ENCODE results near the gene DDR2.

Gene DDR2

DNA sequence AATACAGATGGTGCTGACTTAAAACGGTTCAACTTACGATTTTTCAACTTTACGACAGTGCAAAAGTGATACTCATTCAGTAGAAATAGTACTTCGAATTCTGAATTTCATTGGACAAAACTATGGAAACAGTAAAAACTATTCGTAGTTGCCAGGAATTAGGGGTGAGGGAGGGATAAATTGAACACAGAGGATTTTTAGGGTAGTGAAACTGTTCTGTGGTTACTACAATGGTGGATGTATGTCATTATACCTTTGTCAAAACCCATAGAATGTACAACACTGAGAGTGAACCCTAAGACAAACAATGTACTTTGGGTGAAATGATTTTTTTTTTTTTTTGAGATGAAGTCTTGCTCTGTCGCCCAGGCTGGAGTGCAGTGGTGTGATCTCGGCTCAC lies 7.5 kb downstream of the DDR2 start:
- DNase-seq (ENCODE audit: low read depth), result no peak
- H3K4me3 ChIP-seq (ENCODE audit: control insufficient read depth, low read depth, low read length), result no peak overlapping the region
- TF ChIP-seq, protein P1, sequence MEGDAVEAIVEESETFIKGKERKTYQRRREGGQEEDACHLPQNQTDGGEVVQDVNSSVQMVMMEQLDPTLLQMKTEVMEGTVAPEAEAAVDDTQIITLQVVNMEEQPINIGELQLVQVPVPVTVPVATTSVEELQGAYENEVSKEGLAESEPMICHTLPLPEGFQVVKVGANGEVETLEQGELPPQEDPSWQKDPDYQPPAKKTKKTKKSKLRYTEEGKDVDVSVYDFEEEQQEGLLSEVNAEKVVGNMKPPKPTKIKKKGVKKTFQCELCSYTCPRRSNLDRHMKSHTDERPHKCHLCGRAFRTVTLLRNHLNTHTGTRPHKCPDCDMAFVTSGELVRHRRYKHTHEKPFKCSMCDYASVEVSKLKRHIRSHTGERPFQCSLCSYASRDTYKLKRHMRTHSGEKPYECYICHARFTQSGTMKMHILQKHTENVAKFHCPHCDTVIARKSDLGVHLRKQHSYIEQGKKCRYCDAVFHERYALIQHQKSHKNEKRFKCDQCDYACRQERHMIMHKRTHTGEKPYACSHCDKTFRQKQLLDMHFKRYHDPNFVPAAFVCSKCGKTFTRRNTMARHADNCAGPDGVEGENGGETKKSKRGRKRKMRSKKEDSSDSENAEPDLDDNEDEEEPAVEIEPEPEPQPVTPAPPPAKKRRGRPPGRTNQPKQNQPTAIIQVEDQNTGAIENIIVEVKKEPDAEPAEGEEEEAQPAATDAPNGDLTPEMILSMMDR (conservative IDR thresholded peaks at IDR 0.05; ENCODE audit: control insufficient read depth, insufficient read depth, low read depth, low read length), result no peak

DNA sequence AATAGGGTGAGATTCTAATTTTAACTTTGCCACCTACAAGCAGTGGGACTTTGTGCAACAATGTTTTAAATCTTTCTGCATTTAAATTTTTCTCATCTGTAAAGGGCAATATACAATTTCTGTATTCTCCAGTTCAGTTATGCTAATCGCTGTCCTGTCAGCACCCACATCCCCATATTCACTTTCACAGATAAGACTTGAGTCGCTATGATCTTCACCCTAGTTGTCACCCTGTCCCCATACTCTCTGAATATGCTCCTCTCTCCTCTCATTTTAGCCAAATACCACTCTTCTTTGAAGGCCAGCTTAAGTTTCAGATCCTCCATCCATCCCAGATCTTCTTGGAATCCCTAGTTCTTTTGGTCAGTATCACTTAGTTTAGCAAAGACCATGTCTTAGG lies 8.8 kb downstream of the DDR2 start:
- TF ChIP-seq, protein P1 (conservative IDR thresholded peaks at IDR 0.05; ENCODE audit: control insufficient read depth, insufficient read depth, low read depth, low read length), result no peak
- no peak for DNase-seq (ENCODE audit: low read depth)
- H3K4me3 ChIP-seq (ENCODE audit: control insufficient read depth, low read depth, low read length), result no peak overlapping the region

DNA sequence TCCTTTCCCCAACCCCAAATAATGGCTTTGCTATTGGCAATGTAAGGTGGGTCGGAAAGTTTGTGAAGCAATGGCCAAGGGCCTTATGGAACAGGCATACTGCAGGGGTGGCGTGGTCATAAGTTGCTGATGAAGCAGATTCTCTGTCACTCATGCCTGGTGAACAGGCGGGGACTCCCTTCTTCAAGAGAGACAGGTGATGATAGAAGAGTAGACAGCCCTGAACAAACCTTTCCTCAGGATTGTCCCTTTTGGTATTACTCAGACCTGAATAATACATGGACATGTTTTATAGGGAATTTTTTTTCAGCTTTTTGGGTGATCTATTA lies 12.7 kb downstream of the DDR2 start:
- no peak overlapping the region for H3K4me3 ChIP-seq (ENCODE audit: control insufficient read depth, low read depth, low read length)
- TF ChIP-seq, protein P1 (conservative IDR thresholded peaks at IDR 0.05; ENCODE audit: control insufficient read depth, insufficient read depth, low read depth, low read length), result no peak
- no peak for DNase-seq (ENCODE audit: low read depth)

DNA sequence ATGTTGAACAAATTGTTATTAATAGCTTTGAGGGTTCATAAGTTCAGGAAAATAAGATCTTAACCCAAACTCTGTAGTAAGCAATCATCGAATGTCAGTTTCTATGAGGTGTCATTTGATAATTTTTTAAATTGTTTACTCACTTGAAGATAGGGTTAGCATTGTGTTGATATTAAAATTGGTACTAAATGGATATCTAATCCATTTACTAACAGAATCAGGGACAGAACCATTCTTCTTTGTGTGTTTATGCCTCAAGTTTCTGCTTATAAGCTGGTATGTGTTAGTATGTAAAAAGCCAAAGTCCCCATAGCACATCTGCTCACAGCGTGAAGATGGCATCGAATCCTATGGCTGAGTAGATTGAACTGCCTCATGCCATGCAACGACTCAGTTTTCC lies 13.4 kb downstream of the DDR2 start:
- H3K4me3 ChIP-seq (ENCODE audit: control insufficient read depth, low read depth, low read length), result no peak overlapping the region
- TF ChIP-seq, protein P1 (conservative IDR thresholded peaks at IDR 0.05; ENCODE audit: control insufficient read depth, insufficient read depth, low read depth, low read length), result no peak
- no peak for DNase-seq (ENCODE audit: low read depth)

DNA sequence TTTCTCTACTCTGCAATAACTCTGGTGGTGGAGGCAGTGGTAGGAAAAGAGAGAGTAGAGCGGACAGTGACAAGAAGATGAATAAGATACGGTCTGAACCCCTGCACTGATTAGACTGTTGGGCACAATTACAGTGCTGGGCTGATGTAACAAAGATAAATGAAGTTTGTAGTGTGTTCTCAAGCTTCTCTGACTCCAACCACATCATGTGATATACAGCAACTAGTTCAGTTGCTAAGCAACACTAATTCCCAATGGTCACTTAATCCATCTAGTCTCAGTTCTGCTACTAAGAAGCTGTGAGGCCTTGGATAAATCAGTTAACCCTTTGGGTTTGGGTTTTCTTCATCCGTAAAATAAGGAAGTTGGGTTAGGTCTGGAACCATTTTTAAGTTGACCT lies 17.3 kb downstream of the DDR2 start:
- H3K4me3 ChIP-seq (ENCODE audit: control insufficient read depth, low read depth, low read length), result no peak overlapping the region
- TF ChIP-seq, protein P1 (conservative IDR thresholded peaks at IDR 0.05; ENCODE audit: control insufficient read depth, insufficient read depth, low read depth, low read length), result no peak
- DNase-seq (ENCODE audit: low read depth), result peak; percentile 61

DNA sequence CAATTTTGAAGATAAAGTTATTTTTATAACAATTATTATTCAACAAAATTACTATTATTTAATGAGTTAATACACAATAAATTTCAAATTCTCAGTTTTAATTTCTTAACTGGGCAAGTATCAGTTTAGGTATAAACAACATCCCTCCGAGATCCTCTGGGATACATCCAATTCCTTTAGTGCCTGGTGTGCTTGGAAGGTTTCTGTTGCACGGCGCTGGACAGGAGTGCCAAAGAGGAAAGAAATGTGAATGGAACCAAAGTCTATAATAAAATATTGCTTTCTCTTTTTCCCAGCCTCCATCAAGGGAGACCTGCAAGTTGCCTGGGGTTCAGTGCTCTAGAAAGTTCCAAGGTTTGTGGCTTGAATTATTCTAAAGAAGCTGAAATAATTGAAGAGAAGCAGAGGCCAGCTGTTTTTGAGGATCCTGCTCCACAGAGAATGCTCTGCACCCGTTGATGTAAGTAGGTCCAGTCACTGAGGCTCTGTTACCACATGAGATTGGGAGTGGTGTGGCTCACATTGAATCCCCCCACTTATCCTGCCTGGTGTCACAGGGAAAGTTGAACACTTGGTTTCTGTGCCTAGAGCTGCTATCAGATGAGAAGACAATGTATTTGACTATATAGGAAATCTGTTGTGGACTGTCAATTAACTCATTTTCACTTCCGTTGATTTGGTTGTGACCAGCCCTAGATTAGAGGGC lies 22.8 kb downstream of the DDR2 start:
- TF ChIP-seq, protein P1 (conservative IDR thresholded peaks at IDR 0.05; ENCODE audit: control insufficient read depth, insufficient read depth, low read depth, low read length), result no peak
- H3K4me3 ChIP-seq (ENCODE audit: control insufficient read depth, low read depth, low read length), result no peak overlapping the region
- DNase-seq (ENCODE audit: low read depth), result no peak

DNA sequence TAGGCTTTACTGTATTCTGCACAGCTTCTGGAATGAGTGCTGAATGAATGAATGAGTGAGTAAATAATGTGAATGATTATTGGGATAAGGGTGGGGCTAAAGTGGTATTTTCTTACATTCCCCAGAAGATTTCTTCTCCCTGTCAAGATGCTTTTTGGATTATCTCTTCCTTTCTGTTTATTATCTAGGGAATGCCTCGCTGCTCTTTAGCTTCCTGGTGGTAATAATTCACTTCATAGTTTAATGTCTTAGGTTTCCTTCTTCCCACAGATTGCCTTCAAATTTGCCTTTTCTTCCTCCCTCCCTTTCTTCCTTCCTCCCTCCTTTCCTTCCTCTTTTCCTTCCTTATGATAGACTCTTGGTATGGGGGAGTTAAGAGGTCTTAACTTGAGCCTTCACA lies 24.0 kb downstream of the DDR2 start:
- H3K4me3 ChIP-seq (ENCODE audit: control insufficient read depth, low read depth, low read length), result no peak overlapping the region
- no peak for DNase-seq (ENCODE audit: low read depth)
- TF ChIP-seq, protein P1 (conservative IDR thresholded peaks at IDR 0.05; ENCODE audit: control insufficient read depth, insufficient read depth, low read depth, low read length), result no peak
